HG02610 (cell line): ENCODE measurements around the gene PLCB1.

Experiments used
- ATAC-seq: cut with Tn5 transposase; IDR thresholded peaks from one replicate; pipeline ENCODE4 v1.9.1; 2021; ENCODE audit warnings: mild to moderate bottlenecking, moderate library complexity; ENCODE audit not compliant: unreplicated experiment

The PLCB1 gene

DNA sequence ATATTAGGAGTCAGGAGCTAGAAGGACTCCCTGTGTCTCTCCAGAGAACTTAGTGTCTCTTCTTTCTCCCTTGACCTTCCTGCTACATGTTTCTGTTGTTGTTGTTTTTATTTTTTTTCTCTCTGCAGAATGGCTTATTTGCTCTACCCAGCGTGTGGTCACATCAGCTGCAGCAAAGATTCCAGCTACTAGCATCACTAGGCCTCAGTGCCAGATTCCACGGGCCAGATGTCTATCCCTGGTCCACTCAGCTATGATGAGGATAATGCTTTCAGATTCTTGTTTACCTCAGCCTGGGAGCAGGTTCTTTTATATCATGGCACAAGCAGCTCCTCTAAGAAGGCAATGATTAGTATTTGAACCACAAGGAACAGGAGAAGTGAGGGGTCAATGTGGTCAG is 110.0 kb downstream of the PLCB1 start:
- ATAC-seq, result no peak

DNA sequence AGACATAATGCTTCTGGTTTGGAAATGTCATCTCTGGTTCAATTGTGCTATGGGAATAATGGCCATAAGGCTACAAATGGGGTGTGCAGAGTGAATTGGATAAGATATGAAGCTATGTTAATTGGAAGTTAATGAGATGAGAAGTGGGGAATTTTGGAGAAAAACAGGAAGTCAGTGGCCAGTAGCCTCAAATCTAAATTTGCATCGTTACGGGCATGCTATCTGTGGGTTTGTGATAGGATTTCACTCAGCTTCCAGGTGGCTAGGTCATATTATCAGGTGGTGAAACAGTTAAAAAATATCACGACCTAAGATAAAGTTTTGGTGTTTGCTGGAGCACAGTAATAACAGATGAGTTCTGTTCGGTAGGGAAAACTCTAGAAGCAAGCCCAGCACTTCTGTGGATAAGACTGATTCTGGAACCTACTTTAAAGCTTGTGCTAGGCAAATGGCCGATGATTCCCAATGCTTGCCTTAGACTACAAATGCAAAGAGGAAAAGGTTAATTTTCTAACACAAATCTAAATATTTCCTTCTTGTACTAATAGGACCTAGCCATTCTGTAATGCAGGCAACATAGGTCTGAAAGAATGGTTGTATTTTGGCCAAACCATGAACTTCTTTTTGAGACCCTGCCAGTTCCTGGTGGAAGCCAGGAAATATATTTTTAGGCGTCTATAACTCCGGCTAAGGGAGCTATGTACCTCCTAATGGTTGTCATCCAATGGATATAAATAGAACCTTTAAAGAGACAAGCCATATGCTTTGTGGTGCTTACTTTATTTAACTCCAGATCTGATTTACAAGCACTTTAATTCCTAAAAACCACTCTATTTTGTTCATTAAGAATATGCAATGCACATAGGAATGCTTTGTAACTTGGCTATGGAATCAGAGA is 111.0 kb downstream of the PLCB1 start:
- no peak for ATAC-seq

- ATAC-seq, result no peak
Measured at GRCh38 chr20:8244637-8245036, 112.6 kb downstream of the PLCB1 start.

GRCh38 chr20:8246153-8246552 is 114.1 kb downstream of the PLCB1 start:
- ATAC-seq, result no peak

GRCh38 chr20:8246716-8247115 is 114.7 kb downstream of the PLCB1 start:
- no peak for ATAC-seq

- ATAC-seq, result no peak
Measured at GRCh38 chr20:8248051-8248450, 116.0 kb downstream of the PLCB1 start.

DNA sequence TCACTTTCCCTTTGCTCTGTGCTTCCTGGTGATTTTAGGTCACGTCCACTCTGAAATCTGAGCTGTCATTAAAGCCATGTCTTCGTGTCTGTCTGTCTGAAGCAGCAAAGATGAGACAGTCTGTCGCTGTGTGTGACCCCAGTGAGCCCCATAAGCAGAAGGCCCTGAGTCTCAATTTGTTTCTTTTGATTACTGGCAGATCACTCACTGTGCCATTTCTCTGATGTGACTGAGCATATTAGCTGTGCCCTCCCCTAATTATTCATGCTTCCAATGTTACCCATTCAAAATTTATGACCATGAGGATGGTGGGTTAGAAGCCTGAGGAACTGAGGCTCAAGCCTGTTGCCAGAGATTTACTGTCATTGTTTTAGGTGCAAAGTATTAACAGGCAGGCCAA is 117.6 kb downstream of the PLCB1 start:
- ATAC-seq, result no peak

- no peak for ATAC-seq
Measured at GRCh38 chr20:8250539-8251200, 118.6 kb downstream of the PLCB1 start.

DNA sequence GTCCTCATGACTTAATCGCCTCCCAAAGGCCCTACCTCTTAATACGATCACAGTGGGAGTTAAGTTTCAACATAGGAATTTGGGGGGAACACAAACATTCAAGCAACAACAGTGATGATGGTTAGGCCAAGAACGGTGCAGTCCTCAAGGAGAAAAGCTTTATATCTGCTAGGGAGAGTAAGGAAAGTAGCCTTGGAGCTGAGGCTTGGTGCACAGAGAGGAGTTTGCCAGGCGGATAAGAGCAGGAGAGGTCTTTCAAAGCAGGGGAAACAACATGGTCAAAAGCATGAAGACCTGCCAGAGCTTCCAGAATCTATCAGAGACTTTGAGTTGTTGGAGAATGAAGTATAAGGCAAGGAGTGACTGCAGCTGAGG is 119.1 kb downstream of the PLCB1 start:
- ATAC-seq, result no peak

DNA sequence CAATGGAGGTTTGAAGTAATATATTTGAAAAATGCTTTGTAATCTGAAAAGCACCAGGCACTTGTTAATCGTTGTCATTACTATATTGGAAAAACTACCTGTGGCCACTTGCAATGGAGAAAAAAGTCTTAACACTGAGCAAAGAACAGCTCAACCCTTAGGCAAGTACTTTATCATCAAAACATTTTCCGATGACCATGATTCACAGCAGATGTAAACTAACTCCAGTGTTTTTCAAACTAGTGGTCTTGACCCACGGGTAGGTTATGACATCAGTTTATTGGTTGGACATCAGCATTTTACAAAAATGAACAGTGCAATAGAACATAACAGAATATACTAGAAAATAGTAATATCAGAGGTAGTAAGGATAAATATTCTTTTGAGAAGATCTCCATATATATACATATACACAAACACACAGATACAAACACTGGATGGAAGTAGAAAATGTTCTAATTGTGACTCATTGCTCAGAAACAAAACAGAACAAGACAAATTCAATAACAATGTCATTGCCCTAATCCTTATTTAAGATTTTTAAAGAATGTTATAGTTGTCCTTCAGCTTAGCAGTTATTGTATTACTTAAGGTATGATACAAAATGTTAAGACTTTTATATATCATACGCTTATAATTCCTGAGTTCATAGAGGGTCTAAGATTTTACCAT is 123.0 kb downstream of the PLCB1 start:
- ATAC-seq, result no peak

GRCh38 chr20:8255945-8256632 is 124.0 kb downstream of the PLCB1 start:
- ATAC-seq, result no peak

DNA sequence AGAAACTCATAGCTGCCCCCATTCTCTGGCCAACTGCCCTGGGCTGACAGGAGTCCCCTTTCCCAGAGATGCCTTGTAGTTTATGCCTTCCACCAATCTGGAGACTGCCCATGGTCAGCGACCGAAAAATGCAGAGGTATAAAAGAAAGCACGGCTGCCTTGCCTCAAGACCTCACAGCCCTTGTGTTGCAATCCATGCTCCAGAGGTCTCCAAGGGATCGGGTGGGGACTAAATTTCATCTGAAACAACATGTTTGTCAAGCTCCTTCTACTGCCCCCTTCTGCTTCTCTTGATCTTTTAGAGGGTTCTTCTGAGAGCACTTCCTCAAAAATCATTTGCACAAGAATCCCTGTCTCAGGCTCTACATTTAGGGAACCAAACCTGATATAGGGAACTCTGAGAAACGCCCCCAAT is 128.8 kb downstream of the PLCB1 start:
- ATAC-seq, result no peak

GRCh38 chr20:8262721-8263120 is 130.7 kb downstream of the PLCB1 start:
- no peak for ATAC-seq

DNA sequence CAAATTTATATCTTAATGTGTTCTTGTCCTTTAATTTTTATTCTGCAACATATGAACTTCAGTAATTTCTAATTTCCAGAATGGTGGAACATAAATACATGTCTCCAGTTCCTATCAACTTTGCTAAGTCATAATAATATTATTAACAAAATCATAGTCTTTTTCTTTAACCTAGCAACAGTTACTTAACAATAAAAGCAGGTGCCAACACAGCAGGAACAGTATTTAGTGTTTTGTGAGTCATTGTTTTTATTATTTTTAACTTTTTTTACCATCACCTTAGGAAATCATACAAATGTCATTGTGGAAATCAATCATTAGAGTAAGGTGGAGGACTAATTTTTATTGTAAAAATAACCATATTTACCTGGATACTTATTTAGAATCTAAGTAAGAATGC is 133.5 kb downstream of the PLCB1 start:
- no peak for ATAC-seq

DNA sequence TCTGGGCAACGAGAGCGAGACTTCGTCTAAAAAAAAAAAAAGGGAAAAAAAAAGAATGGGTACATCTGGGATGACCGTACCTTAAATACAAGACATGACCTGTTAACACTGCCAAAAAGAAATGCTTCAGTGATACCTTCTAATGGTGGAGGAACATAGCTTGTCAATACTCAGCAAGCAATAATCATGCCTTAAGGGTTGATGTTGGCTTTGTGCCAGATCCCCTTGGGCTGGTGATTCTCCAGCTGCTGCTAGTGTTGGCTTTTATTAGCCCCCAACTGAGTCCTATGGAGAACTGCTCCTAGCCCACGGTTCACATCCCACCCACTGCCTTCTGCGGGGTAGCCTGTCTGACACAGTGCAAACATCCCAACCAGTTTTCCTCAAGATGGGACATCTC is 134.9 kb downstream of the PLCB1 start:
- ATAC-seq, result no peak

DNA sequence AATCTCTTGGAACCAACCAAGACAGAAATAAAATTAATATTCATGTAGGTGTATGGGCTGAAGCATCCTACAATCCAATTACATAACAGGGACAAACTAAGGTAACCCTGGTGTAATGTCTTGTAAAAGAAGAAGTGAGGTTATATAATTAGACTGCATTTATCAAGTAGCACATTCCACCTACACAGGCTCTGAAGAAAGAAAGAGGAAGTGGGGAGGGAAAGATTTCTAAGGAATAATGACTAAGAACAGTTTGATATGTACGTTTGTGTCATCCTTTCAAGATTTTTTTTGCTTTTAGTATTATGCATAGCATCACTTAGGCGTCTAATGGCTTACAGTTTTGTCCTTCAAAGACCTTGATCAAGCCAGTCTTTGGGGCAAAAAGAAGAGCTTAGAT is 139.7 kb downstream of the PLCB1 start:
- ATAC-seq, result no peak

- no peak for ATAC-seq
Measured at GRCh38 chr20:8272766-8273165, 140.7 kb downstream of the PLCB1 start.

- no peak for ATAC-seq
Measured at GRCh38 chr20:8284902-8285301, 152.8 kb downstream of the PLCB1 start.

- ATAC-seq, result no peak
Measured at GRCh38 chr20:8287340-8287739, 155.3 kb downstream of the PLCB1 start.

DNA sequence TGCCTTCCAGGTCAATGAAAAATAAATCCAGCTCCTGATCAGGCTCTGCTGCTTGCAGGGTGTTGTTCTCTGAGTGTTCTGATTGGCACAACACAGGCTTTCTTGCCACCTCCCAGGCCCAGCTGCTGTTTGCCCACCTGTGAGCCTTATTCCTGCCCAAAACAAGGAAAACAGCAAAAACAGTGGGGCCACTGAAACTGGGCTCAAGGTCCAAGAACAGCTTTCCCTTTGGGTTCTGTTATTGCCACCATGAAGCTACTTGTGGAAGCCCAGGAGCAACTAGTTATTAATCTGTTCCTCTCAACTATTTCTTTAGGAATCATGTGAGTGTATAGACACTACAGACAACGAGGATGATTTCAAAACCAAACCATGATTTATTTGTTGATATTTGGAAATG is 159.1 kb downstream of the PLCB1 start:
- no peak for ATAC-seq

GRCh38 chr20:8291873-8292272 is 159.8 kb downstream of the PLCB1 start:
- ATAC-seq, result no peak
